NOMO-1 treated with dmso at 0.1 percent for 144 hours (cell line): ENCODE results near the gene LYSET.
"Not testable (repeated sequence)": the region's sequence is repeated elsewhere in the genome, so short reads cannot be mapped to it uniquely, and the experiment has no call there.

Experiments
- DNase-seq: peaks from one replicate; lab custom pipeline; 2025; ENCODE audit not compliant: unreplicated experiment; lab: John Stamatoyannopoulos, UW

Gene LYSET

DNA sequence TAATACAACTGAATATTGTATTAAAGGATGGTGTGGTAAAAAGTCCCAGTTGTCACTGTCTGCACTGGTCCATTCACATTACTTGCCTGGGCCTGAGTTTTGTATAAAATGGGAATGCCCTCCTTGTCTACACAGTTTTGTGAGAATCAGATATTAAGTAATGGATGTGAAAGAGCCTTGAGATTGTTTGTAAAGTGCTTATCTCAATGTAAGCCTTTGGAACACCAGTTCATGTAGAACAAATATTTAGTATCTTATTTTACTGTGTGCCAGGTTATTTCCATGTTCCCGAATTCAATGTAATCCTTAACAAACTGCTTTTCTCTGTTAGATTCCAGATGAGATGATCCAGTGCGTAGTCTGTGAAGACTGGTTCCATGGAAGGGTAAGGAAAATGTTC is 29.5 kb downstream of the LYSET start:
- no peak for DNase-seq

DNA sequence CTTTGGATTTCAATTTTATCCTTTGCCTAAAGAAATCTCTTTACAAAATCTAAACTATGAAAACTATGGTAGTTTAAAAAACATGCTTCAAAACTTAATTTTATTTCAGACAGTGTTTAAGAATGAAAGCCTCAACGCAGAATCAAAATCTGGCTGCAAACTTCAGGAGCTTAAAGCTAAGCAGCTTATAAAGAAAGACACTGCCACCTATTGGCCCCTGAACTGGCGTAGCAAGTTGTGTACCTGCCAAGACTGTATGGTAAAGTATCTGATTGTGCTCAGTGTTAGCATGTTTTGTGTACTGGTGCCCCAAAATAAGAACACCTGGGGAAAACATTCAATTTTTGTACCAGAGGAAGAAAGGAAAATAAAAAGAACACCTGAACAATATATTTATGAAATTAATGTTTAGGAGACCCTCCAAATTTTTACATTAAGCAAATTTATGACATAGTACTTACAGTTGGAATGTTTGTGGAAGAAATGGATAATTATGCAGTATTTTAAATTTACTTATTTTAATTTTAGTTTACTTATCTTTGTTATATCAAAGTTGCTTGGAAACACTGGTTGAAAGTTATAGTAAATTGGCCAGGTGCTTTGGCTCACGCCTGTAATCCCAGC is 34.1 kb downstream of the LYSET start:
- no peak for DNase-seq

DNA sequence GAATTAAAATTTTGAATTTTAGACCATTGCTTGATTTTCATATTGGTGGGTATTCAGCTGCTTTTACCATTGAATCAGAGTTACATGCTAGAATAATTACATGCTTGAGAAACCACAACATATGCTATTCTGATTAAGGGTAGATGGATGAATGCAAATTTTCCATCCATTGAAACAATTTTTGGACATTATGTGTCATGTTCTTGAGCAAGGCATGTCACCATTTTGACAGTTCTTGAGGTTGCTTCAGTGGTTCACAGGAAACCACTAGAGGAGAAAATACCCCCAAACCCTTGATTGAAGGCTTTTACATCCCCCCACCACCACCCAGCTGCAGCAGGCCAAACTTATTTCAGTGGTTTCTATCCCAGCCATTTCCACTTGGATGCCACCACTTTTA is 35.4 kb downstream of the LYSET start:
- no peak for DNase-seq

DNA sequence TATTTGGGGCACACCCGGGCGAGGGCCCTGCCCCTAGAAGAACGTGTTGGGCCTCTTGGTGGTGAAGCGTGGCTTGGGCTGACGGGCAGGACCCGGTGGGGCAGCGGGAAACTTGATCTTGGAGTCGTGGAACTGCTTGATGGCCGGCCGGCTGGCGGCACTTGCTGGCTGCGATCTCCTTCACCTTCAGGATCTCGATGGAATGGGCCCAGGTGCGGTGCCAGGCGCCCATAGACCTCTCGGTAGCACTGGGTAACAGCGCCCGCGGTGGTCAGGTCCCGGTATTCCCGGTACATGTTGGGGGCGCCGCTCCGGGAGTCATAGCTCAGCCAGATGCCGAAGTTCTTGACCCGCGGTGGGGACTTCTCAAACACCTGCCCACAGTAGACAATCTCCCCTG is 38.4 kb downstream of the LYSET start:
- no peak for DNase-seq

DNA sequence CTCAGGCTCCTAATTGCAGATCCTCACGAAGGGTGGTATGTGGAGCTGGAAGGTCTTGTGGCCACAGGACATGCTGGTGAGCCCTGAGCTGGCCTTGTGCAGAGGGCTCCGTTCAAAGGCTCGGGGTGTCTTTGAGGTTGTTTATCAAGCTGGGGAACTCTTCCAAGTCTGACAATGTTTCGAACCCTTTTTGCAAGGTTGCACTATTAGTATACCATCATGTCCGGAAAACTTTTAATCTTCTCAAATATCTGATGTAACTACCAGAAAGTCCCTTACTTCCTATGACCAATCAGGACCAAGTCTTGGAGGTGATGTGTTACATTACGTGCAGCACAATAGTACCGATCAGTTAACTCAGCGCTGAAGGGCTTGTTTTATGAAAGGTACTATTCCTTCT is 43.4 kb downstream of the LYSET start:
- DNase-seq = no peak

DNA sequence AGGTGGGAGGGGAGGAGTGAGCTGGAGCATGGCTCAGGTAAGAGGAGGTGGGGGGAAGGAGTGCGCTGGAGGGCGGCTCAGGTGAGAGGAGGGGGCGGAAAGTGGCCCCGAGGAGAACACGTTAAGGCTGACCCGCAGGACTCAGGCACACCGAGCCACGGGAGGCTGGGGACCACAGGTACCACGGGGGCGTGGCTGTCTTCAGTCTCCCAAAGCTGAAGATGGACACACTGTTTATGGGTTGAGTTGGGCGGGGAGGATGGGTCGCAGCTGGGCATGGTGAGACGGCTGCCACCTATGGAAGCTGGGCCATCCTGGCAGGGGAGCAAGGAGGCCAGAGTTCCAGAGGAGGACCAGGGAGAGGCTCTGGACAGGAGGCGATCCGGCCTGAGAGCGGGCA is 45.4 kb downstream of the LYSET start:
- DNase-seq = no peak

DNA sequence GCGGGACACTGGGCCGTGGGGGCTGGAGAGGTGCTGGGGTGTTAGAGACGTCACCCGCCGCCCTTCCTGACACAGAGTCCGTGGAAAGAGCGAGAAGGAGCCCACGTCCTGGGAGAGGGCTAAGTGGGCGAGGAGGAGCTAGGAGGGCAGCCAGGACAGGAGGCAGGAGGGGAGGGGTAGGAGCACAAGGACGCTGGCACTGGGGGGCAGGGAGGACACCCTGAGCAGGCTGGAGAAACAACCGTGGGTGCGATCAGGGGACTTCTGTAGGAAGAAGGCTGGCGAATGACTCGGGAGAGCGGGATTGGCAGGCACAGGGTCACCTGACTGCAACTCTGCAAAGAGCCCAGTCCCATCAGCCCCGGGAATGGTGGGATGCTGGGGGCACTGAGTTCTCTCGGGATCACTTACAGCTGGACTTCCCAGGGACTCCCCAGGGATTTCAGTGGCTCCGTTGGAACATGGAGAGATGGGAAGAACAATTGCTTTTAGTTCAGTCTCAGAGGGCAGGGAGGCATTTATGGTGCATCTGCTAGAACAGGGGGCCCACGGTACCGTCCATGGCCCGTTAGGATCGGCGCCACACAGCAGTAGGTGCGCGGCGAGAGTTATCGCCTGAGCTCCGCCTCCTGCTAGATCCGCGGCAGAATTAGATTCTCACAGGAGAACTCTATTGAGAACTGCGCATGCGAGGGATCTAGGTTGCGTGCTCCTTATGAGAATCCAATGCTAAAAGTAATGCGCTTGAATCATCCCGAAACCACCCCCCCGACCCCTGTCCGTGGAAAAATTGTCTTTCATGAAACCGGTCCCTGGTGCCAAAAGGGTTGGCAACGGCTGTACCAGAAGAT is 46.2 kb downstream of the LYSET start:
- no peak for DNase-seq

DNA sequence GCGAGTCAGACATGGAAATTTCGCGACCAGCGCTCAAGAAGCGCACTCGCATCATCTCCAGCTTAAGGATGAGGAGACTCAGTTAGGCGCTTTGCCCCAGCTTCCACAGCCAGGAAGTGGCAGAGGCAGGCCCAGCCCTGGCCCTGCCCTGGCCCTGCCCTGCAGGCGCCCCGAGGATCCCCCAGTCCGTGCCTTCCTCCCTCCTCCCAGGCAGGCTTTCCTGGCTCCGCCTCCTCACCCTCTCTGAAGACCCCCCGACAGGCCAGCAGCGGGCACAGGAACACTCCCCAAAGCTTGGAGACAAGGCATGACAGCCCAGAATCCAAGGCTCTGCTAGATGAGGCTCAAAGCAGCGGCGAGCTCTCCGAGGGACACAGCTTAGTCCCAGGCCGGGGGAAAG is 47.0 kb downstream of the LYSET start:
- DNase-seq = no peak

DNA sequence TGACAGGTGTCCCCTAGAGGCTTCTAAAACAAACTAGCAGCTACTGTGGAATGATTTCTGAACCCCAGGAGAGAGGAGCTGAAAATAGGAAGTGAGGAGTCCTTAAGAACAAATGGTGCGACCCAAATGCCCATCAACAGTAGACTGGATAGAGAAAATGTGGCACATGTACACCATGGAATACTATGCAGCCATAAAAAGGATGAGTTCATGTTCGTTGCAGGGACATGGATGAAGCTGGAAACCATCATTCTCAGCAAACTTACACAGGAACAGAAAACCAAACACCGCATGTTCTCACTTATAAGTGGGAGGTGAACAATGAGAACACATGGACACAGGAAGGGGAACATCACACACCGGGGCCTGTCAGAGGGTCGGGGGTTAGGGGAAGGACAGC is 48.0 kb downstream of the LYSET start:
- not testable (repeated sequence) for DNase-seq

DNA sequence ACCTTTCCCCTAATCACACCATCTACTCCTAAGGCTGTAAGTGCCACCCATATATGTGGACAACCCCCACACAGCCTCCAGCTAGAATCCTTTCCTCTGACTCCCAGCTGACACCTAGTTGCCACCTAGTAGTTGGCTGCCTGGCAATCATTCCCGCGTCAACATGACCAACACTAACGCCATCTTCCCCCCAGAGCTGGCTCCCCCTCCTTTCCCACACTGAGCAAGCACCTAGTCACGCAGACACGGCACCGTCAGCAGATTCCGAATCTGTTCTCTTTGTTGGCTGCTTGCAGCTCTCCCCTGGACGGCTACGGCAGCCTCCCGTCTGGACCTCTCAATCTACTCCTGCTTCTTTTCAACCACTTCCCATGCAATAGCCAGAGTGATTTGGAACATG is 49.7 kb downstream of the LYSET start:
- no peak for DNase-seq
